PC-9 (cell line): Measurements from ENCODE around the gene UAP1L1.

ENCODE experiments used
- CTCF ChIP-seq: fragments of 200-600 bp; sonication (generic); conservative IDR thresholded peaks from 2 replicates; pipeline ENCODE4 v1.6.1; 2017; ENCODE audit warnings: mixed run types, antibody characterized with exemption, mild to moderate bottlenecking, moderate library complexity
- EZH2 ChIP-seq: fragments of 200-600 bp; sonication (generic); IDR thresholded peaks from 2 replicates; pipeline ENCODE4 v1.8.0; 2017; ENCODE audit warnings: antibody characterized with exemption, low read depth

GRCh38 chr9:137045294-137046087, 31.8 kb upstream of the UAP1L1 start:
- TF ChIP-seq CTCF (no peak), EZH2 (no peak)
